ENCODE results near the gene TOX2.
"Not testable (repeated sequence)": the region's sequence is repeated elsewhere in the genome, so short reads cannot be mapped to it uniquely, and the experiment has no call there.

Gene TOX2

GRCh38 chr20:44039147-44039546 is 124.5 kb downstream of the TOX2 start:
- no peak overlapping the region for H3K4me3 ChIP-seq (ENCODE audit: low read length)
- TF ChIP-seq ZNF274 (IDR thresholded peaks at IDR 0.05; ENCODE audit: low read depth, low read length), result no peak

DNA sequence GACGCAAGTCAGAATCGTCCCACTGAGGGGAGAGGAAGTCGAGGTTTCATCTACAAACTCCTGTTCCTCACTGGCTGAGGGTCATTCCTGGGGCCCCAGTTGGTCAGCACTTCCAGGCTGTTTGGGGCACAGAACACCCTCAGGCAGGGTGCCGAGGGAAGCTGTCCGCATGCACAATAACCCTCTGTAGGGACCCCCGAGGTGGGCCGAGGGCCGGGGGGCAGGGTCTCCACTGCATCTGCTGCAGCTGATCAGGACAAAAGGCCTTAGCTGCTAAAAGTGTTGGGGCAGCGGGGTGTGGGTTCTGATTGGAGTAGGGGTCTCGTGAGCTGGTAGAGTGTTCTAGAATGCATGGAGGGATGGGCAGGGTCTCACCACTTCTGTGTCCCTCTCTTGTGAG is 125.1 kb downstream of the TOX2 start:
- no peak for TF ChIP-seq ZNF274 (IDR thresholded peaks at IDR 0.05; ENCODE audit: low read depth, low read length)
- H3K4me3 ChIP-seq (ENCODE audit: low read length), result no peak overlapping the region

DNA sequence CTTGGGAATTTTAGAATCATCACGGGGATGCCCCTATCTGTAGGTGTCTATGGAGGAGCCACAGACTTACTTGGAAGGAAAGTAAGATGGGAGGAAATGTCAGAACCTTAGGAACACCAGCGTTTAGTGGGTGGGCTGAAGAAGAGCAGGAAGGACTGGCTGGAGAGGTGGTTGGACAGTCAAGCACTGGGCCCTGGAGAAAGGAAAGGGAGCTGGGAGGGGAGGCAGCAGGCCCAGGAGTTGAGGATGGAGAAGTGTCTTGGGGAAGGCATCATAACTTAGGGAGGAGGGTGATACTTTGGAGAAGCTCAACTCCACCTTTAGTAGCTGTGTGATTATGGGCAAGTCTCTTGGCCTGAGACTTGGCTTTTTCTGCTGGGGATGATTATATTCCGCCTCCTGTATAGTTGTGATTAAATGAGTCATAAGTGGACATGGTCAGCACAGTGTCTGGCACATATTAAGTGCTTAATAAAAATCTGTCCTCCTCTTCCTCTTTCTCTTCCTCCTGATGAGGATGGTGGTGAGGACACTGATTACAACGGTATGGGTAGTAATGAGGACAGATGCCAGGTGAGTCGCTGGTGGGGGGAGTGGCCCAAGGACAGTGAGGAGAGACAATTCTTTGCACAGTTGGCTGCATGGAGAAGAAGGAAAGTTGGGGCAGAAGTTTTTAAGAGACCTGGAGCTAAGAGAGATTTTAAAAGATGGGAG is 125.7 kb downstream of the TOX2 start:
- TF ChIP-seq ZNF274 (IDR thresholded peaks at IDR 0.05; ENCODE audit: low read depth, low read length), result no peak
- H3K4me3 ChIP-seq (ENCODE audit: low read length), result no peak overlapping the region

DNA sequence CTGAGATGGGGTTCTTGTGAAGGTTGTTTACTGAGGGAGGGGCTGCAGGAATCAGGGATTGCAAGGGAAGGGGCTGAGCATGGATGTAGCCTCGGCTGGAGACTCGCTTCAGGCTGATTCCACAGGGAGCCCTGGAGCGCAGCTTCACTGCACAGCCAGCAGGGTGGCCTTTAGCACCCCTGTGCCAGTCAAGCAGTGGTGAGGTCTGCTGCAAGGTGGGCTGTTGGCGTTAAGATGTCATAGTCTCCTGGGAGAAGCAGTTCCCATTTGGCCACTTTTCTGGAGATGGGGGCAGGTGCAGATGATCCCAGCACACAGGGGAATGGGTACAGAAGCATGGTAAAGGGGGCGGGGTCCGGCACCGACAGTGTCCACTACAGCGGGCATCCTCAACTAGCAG is 126.3 kb downstream of the TOX2 start:
- H3K4me3 ChIP-seq (ENCODE audit: low read length), result no peak overlapping the region
- no peak for TF ChIP-seq ZNF274 (IDR thresholded peaks at IDR 0.05; ENCODE audit: low read depth, low read length)

GRCh38 chr20:44044712-44045111 is 130.1 kb downstream of the TOX2 start:
- not testable (repeated sequence) for H3K4me3 ChIP-seq (ENCODE audit: low read length)

DNA sequence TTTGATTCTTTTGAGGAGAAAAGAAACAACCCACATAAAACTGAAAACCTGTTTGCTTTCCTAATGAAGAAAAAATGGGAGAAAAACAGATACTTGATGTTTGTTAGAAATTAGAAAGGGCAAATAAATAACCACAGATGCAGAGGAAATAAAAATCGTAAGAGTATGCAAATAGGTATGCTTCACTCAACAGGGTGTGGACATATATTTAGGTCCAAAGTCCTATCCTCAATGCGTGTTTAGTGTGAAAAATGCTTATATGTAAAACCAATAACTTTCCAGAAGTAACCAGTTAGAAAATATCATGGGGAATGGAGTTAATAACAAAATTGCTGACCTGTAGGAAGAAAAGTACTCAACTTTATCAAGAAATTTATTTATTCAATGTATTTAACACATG is 135.7 kb downstream of the TOX2 start:
- no peak for TF ChIP-seq ZNF274 (IDR thresholded peaks at IDR 0.05; ENCODE audit: low read depth, low read length)
- H3K4me3 ChIP-seq (ENCODE audit: low read length), result no peak overlapping the region

GRCh38 chr20:44050925-44051660 is 136.4 kb downstream of the TOX2 start:
- no peak overlapping the region for H3K4me3 ChIP-seq (ENCODE audit: low read length)
- TF ChIP-seq ZNF274 (IDR thresholded peaks at IDR 0.05; ENCODE audit: low read depth, low read length), result no peak

DNA sequence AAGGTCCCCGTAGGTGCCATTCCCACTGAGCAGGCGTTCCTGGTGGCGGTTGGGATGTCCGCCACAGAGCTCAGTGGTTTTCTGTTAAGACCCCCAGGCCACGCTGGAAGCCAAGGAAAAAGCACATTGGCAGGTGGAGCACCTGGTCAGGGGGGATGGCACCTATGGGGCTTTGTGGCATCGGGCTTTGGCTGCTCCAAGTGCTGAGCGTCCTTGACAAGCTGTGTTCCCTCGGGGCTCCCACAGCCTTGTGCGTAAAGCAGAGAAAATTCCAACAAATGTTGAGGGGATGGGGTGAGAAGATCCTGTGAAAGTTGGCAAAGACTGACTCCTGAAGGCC is 137.0 kb downstream of the TOX2 start:
- no peak overlapping the region for H3K4me3 ChIP-seq (ENCODE audit: low read length)
- TF ChIP-seq ZNF274 (IDR thresholded peaks at IDR 0.05; ENCODE audit: low read depth, low read length), result no peak

- H3K4me3 ChIP-seq (ENCODE audit: low read length), result no peak overlapping the region
- no peak for TF ChIP-seq ZNF274 (IDR thresholded peaks at IDR 0.05; ENCODE audit: low read depth, low read length)
Observed at GRCh38 chr20:44052166-44052565, 137.5 kb downstream of the TOX2 start.

- no peak for TF ChIP-seq ZNF274 (IDR thresholded peaks at IDR 0.05; ENCODE audit: low read depth, low read length)
- no peak overlapping the region for H3K4me3 ChIP-seq (ENCODE audit: low read length)
Observed at GRCh38 chr20:44053046-44053445, 138.4 kb downstream of the TOX2 start.

DNA sequence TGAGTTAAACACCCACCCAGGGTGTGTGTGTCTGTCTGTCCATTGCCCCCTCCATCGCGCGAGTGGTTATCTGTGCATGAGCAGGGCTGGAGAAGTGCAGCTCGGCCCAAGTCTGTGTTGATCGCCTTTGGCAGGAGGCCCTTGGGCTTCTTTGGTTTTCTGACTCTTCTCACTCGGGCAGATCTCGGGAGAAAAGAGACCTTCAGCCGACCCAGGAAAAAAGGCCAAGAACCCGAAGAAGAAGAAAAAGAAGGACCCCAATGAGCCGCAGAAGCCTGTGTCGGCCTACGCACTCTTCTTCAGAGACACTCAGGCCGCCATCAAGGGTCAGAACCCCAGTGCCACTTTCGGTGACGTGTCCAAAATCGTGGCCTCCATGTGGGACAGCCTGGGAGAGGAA is 139.5 kb downstream of the TOX2 start:
- no peak for TF ChIP-seq ZNF274 (IDR thresholded peaks at IDR 0.05; ENCODE audit: low read depth, low read length)
- H3K4me3 ChIP-seq (ENCODE audit: low read length), result no peak overlapping the region

GRCh38 chr20:44054849-44055248 is 140.2 kb downstream of the TOX2 start:
- H3K4me3 ChIP-seq (ENCODE audit: low read length), result no peak overlapping the region
- no peak for TF ChIP-seq ZNF274 (IDR thresholded peaks at IDR 0.05; ENCODE audit: low read depth, low read length)

- no peak for TF ChIP-seq ZNF274 (IDR thresholded peaks at IDR 0.05; ENCODE audit: low read depth, low read length)
- no peak overlapping the region for H3K4me3 ChIP-seq (ENCODE audit: low read length)
Observed at GRCh38 chr20:44056010-44056698, 141.5 kb downstream of the TOX2 start.

DNA sequence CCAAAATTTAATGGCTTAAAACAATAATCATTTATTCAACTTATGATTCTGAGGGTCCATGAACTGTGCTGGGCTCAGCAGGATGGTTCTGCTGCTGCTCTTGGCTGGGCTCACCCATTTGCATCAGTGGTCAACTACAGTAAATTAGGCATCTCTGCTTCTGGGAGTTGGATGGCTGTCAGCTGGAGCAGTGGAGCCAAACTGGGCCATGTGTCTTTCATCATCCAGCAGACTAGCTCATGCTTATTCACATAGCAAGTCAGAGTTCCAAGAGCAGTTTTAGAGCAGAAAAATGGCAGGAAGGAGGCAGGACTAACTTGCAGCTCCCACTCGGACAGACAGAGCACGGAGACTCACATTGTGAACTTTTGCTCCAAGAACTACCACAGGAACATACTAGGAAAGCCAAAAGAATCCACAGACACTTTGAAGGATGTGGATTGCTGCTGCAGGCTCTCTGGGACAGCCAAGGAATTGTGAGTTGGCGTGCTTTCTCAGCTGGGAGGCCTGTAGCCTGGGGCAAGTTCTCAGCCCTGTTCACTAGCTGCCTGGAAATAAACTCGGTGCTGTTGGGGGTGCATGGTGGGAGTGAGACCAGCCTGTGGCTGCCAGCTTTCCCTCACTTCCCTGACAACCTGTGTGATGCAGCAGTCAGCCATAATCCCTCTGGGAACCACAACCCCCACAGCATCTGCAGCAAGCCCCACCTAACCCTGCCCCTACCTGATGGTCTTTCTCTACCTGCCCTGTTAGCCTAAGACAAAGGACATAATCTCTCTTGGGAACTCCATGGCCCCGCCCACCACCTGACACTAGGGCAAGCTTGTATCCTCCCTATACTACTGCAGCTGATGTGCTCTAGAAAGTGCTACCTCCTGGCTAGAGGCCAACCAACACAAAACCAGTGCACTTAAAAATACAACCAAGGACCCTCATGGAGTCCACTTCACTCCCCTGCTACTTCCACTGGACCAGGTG is 143.3 kb downstream of the TOX2 start:
- H3K4me3 ChIP-seq (ENCODE audit: low read length), result no peak overlapping the region
- TF ChIP-seq ZNF274 (IDR thresholded peaks at IDR 0.05; ENCODE audit: low read depth, low read length), result no peak
